ENCODE results near the gene MCF2L2. TPM values are rescaled to one million over a fixed set of nuclear protein-coding genes. Genes with fewer than 3 reads are reported as not detected.

The MCF2L2 gene
- total and polyA plus RNA-seq, 9 of the 15 experiments (the other 6 are each of a cell fraction or from before 2014, with no cell fraction given) = 0.56 to 4.2 (median 3.0) TPM

GRCh38 chr3:183288117-183288516, 140.3 kb downstream of the MCF2L2 start:
- Histone ChIP-seq H2AFZ (ENCODE audit: low read depth, low read length) (peak overlapping the region; percentile 95), H3K27me3 (ENCODE audit: control insufficient read depth in 2 of 2, insufficient read depth in 2 of 2, low read length in 2 of 2) (no peaks in the 10 kb centered on the region), H3K9ac (ENCODE audit: insufficient read depth in 1 of 2, low read depth in 2 of 2, low read length in 2 of 2) (peak overlapping the region in 1 of 2 experiments; percentile 80; a peak in 2 of 4 replicates), H4K20me1 (replicated peaks; ENCODE audit: control insufficient read depth, insufficient read depth, low read length) (no peaks in the 10 kb centered on the region), H3K4me1 (replicated peaks in 1 of 2; ENCODE audit: control insufficient read depth in 2 of 2, insufficient read depth in 2 of 2, low read length in 2 of 2) (peaks cover 0 to 18% of the 10 kb centered on the region in 2 experiments; a peak in 4 of 5 replicates), H3K27ac (ENCODE audit: extremely low read depth, low read depth, low read length) (peak overlapping the region; percentile 86), H3K9me3 (replicated peaks; ENCODE audit: control insufficient read depth, insufficient read depth, low read depth, low read length) (no peaks in the 10 kb centered on the region), H3K4me3 (peak overlapping the region; percentile 40), H3K9me1 (ENCODE audit: control insufficient read depth, insufficient read depth, low read length) (no peaks in the 10 kb centered on the region), H3K79me2 (ENCODE audit: control insufficient read depth, insufficient read depth, low read length) (peaks cover 1% of the 10 kb centered on the region; the same call in 1 of the 3 replicates), H3K4me2 (ENCODE audit: insufficient read depth, low read length) (peak overlapping the region; percentile 64), H3K36me3 (ENCODE audit: control insufficient read depth, insufficient read depth, low read length) (peaks cover 7% of the 10 kb centered on the region; the same call in 1 of the 3 replicates)
- ATAC-seq = 0 out of 3 replicates have a peak, but pooled peaks have one; percentile 17
- WGBS (ENCODE audit: insufficient coverage, low coverage, missing lambda C conversion rate) = 75% methylated on average over 1 of the region's 2 CpGs
- POLR2A ChIA-PET = interaction anchor here (1.0 to 2.3 kb wide), 10 partner anchors 9 to 86 kb away, joined by 3 to 9 read pairs (median 4); no protein-coding TSS in a partner anchor
- in situ Hi-C loops (cut with MboI) (no loop called here), intact Hi-C loops (cut with micrococcal nuclease) (no loop called here)
- CTCF ChIA-PET (ENCODE audit: low intra/inter-chr PET ratio) = no interaction called here
- TSS peak; percentile 73 for BruUV-seq (replicated peaks)
- FAIRE-seq = no peak
- TF ChIP-seq PHB2 (IDR thresholded peaks at IDR 0.05; ENCODE audit: low read depth) = no peak
- TF ChIP-seq, protein P1, sequence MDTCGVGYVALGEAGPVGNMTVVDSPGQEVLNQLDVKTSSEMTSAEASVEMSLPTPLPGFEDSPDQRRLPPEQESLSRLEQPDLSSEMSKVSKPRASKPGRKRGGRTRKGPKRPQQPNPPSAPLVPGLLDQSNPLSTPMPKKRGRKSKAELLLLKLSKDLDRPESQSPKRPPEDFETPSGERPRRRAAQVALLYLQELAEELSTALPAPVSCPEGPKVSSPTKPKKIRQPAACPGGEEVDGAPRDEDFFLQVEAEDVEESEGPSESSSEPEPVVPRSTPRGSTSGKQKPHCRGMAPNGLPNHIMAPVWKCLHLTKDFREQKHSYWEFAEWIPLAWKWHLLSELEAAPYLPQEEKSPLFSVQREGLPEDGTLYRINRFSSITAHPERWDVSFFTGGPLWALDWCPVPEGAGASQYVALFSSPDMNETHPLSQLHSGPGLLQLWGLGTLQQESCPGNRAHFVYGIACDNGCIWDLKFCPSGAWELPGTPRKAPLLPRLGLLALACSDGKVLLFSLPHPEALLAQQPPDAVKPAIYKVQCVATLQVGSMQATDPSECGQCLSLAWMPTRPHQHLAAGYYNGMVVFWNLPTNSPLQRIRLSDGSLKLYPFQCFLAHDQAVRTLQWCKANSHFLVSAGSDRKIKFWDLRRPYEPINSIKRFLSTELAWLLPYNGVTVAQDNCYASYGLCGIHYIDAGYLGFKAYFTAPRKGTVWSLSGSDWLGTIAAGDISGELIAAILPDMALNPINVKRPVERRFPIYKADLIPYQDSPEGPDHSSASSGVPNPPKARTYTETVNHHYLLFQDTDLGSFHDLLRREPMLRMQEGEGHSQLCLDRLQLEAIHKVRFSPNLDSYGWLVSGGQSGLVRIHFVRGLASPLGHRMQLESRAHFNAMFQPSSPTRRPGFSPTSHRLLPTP (IDR thresholded peaks at IDR 0.05; ENCODE audit: borderline replicate concordance, extremely low read depth, insufficient read length) = no peak
- no peak for TF ChIP-seq KLF6 (CRISPR knock-in tag; IDR thresholded peaks at IDR 0.05; ENCODE audit: borderline replicate concordance)
- TF ChIP-seq ZNF384 (IDR thresholded peaks at IDR 0.05; ENCODE audit: low read depth, low read length) = peak; percentile 43; the same call in 1 of the 2 replicates
- peak; percentile 44 for TF ChIP-seq RBM25 (IDR thresholded peaks at IDR 0.05; ENCODE audit: low read depth, low read length, severe bottlenecking)
- TF ChIP-seq, protein P2, sequence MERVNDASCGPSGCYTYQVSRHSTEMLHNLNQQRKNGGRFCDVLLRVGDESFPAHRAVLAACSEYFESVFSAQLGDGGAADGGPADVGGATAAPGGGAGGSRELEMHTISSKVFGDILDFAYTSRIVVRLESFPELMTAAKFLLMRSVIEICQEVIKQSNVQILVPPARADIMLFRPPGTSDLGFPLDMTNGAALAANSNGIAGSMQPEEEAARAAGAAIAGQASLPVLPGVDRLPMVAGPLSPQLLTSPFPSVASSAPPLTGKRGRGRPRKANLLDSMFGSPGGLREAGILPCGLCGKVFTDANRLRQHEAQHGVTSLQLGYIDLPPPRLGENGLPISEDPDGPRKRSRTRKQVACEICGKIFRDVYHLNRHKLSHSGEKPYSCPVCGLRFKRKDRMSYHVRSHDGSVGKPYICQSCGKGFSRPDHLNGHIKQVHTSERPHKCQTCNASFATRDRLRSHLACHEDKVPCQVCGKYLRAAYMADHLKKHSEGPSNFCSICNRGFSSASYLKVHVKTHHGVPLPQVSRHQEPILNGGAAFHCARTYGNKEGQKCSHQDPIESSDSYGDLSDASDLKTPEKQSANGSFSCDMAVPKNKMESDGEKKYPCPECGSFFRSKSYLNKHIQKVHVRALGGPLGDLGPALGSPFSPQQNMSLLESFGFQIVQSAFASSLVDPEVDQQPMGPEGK (CRISPR knock-in tag; IDR thresholded peaks at IDR 0.05; ENCODE audit: borderline replicate concordance) = no peak
- TF ChIP-seq MCM7 (IDR thresholded peaks at IDR 0.05) = no peak
- TF ChIP-seq, protein P3, sequence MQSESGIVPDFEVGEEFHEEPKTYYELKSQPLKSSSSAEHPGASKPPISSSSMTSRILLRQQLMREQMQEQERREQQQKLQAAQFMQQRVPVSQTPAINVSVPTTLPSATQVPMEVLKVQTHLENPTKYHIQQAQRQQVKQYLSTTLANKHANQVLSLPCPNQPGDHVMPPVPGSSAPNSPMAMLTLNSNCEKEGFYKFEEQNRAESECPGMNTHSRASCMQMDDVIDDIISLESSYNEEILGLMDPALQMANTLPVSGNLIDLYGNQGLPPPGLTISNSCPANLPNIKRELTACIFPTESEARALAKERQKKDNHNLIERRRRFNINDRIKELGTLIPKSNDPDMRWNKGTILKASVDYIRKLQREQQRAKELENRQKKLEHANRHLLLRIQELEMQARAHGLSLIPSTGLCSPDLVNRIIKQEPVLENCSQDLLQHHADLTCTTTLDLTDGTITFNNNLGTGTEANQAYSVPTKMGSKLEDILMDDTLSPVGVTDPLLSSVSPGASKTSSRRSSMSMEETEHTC (IDR thresholded peaks at IDR 0.05) = no peak
- DNase-seq (ENCODE audit: extremely low read depth in 1 of 4, low spot score in 3 of 4) = no peak
